Body of pancreas (tissue), 4 donors: Measurements from ENCODE around the gene MYOZ1. TPM values are rescaled to one million over a fixed set of nuclear protein-coding genes. Genes with fewer than 3 reads are reported as not detected.

Source experiments
- ATAC-seq: fragments of 150-250 bp; one replicate; pipeline ENCODE4 v1.9.1; 2016
- DNase-seq, 4 donors: peaks; one replicate each; pipeline ENCODE4 v3.0.0-alpha.2; 2019
- H3K27ac ChIP-seq, 4 donors: fragments of 200-600 bp; sonication (generic); 1 replicate in 3 of 4; 2 replicates in 1 of 4; pipeline versions ENCODE4 v1.5.1 to v1.6.1; 2016 to 2019; ENCODE audit warnings: mild to moderate bottlenecking in 1 of 4, mixed read lengths in 1 of 4, moderate library complexity in 1 of 4
- H3K27me3 ChIP-seq, 2 donors: fragments of 200-600 bp; sonication (generic); one replicate each; pipeline ENCODE4 v1.6.0; 2016; ENCODE audit warnings: mild to moderate bottlenecking in 1 of 2
- H3K36me3 ChIP-seq, 2 donors: fragments of 200-600 bp; sonication (generic); replicated peaks in 1 of 2; 2 replicates each; pipeline ENCODE4 v1.5.1; 2016; ENCODE audit warnings: low read depth in 2 of 2; ENCODE audit not compliant: insufficient read depth in 1 of 2
- H3K4me1 ChIP-seq: fragments of 200-600 bp; sonication (generic); one replicate; pipeline ENCODE4 v1.6.0; 2016
- H3K4me3 ChIP-seq, 2 donors: fragments of 200-600 bp; sonication (generic); 1 replicate in 1 of 2; 2 replicates in 1 of 2; pipeline ENCODE4 v1.5.1; 2016 to 2019
- H3K9me3 ChIP-seq, 3 donors: fragments of 200-600 bp; sonication (generic); 1 replicate in 2 of 3; 2 replicates in 1 of 3; pipeline ENCODE4 v1.5.1; 2016
- POLR2A ChIP-seq, 3 donors: fragments of 450-650 bp; IDR thresholded peaks; one replicate each; pipeline ENCODE4 v1.6.1; 2016; ENCODE audit warnings: antibody characterized with exemption in 3 of 3, mild to moderate bottlenecking in 2 of 3
- whole genome bisulfite sequencing, 2 donors: methylation state at CpG; one replicate each; pipeline ENCODE4 v1.1.5; 2017; 5-methylcytosine and 5-hydroxymethylcytosine counted together
- intact Hi-C: fragments of 100-400 bp; cut with DNase I; formaldehyde crosslinking; loops from one replicate; pipeline ENCODE4 v1.15.1; 2023
- total RNA-seq, 2 donors: library from RNA; depleted of rRNA; stranded (reverse); fragments of >200 nt; gene quantifications; one replicate each; pipeline ENCODE4 v1.1.0, GENCODE V29; 2016
- TF ChIP-seq, protein P1 (sequence below), 7 experiments: fragments of 450-650 bp in 4 of 7; fragments of 200-600 bp in 3 of 7; sonication (generic) in 3 of 7; IDR thresholded peaks; one replicate each; pipeline ENCODE4 v1.5.1; 2016 to 2019; ENCODE audit warnings: antibody characterized with exemption in 7 of 7

Gene MYOZ1
- total RNA-seq, 2 donors from 2014 or later = not detected

DNA sequence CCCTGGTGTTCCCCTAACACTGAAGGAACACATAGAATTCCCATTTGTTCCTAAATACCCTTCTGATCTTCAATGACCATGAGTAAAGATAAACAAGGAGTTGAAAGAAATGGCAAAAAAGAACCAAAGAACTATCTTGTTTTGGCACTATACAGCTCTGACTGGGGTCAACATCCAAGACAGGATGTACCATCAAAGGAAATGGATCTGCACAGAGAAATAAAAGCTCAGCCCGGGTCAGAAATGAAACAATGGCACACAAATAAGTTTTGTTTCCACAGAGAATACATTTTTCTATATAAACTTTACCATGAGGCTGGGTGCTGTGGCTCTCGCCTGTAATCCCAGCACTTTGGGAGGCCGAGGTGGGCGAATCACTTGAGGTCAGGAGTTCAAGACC lies 32.2 kb downstream of the MYOZ1 start:
- 86 to 88% methylated on average over 4 of the region's 4 CpGs for WGBS, 2 donors
- ATAC-seq (no peak), DNase-seq (no peak)
- Histone ChIP-seq H3K4me1 (no peaks in the 10 kb centered on the region), H3K4me3 (no peak overlapping the region), H3K27ac (no peak overlapping the region), H3K9me3 (no peaks in the 10 kb centered on the region), H3K36me3 (no peaks in the 10 kb centered on the region), H3K27me3 (no peaks in the 10 kb centered on the region)
- intact Hi-C loops = no loop called here
- TF ChIP-seq POLR2A (IDR thresholded peaks at IDR 0.05) = no peak
- TF ChIP-seq, protein P1, sequence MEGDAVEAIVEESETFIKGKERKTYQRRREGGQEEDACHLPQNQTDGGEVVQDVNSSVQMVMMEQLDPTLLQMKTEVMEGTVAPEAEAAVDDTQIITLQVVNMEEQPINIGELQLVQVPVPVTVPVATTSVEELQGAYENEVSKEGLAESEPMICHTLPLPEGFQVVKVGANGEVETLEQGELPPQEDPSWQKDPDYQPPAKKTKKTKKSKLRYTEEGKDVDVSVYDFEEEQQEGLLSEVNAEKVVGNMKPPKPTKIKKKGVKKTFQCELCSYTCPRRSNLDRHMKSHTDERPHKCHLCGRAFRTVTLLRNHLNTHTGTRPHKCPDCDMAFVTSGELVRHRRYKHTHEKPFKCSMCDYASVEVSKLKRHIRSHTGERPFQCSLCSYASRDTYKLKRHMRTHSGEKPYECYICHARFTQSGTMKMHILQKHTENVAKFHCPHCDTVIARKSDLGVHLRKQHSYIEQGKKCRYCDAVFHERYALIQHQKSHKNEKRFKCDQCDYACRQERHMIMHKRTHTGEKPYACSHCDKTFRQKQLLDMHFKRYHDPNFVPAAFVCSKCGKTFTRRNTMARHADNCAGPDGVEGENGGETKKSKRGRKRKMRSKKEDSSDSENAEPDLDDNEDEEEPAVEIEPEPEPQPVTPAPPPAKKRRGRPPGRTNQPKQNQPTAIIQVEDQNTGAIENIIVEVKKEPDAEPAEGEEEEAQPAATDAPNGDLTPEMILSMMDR (IDR thresholded peaks at IDR 0.05) = no peak

DNA sequence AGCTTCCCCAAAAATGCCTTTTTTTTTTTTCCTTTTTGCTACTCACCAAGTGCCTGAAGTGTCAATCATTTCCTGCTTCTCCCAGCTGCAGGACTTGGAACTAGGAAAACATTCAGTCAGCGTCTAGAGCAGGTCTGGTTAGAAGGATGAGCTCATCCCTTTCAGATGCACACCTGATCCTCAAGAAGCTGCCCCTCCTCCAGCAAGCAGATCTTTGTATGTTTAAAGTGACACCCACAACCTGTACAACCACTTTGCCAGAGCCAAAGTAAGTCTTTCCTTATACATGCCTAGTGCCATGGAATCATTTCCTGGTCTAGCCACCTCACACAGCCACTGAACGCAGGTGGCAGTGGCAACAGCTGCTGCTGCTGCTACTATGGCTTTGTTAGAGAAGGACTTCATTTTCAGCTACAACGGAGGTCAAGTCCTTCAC lies 39.8 kb downstream of the MYOZ1 start:
- peak; percentile 97 for ATAC-seq
- no peak overlapping the region for H3K4me3 ChIP-seq
- TF ChIP-seq, protein P1 (IDR thresholded peaks at IDR 0.05) = no peak
- peak; percentile 14 to 69 (median 62) for TF ChIP-seq POLR2A (IDR thresholded peaks at IDR 0.05)

DNA sequence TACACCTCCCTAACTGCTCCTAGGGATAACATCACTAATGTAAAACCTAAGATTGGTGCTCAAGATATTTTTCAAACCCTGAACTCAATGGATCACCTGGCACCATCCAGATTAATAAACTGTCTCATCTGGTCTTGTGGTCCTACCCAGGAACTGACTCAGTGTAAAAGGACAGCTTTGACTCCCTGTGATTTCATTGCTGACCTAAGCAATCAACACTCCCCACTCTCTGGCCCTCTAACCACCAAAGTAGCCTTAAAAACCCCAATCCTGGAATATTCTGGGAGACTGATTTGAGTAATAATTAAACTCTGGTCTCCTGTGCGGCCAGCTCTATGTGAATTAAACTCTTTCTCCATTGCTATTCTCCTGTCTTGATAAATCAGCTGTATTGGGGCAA lies 43.9 kb downstream of the MYOZ1 start:
- WGBS, 2 donors = 80 to 100% methylated on average over 1 of the region's 1 CpG
- Histone ChIP-seq H3K36me3 (no peaks in the 10 kb centered on the region), H3K4me3 (no peak overlapping the region), H3K4me1 (peaks cover 21% of the 10 kb centered on the region), H3K9me3 (no peaks in the 10 kb centered on the region), H3K27ac (no peak overlapping the region), H3K27me3 (no peaks in the 10 kb centered on the region)
- TF ChIP-seq, protein P1 (IDR thresholded peaks at IDR 0.05) = no peak
- TF ChIP-seq POLR2A (IDR thresholded peaks at IDR 0.05) = no peak
- ATAC-seq (no peak), DNase-seq (no peak)
- intact Hi-C loops = no loop called here

More for the DNA sequence above, 39.8 kb downstream of the MYOZ1 start:
- Histone ChIP-seq H3K27me3 (no peaks in the 10 kb centered on the region), H3K9me3 (no peaks in the 10 kb centered on the region), H3K4me1 (peaks cover 18% of the 10 kb centered on the region), H3K36me3 (no peaks in the 10 kb centered on the region), H3K27ac (peak overlapping the region; percentile 60 to 87 (median 83))
- peak; percentile 69 to 90 (median 78) for DNase-seq
- 12 to 14% methylated on average over 3 of the region's 3 CpGs for WGBS, 2 donors
- intact Hi-C loops = no loop called here

DNA sequence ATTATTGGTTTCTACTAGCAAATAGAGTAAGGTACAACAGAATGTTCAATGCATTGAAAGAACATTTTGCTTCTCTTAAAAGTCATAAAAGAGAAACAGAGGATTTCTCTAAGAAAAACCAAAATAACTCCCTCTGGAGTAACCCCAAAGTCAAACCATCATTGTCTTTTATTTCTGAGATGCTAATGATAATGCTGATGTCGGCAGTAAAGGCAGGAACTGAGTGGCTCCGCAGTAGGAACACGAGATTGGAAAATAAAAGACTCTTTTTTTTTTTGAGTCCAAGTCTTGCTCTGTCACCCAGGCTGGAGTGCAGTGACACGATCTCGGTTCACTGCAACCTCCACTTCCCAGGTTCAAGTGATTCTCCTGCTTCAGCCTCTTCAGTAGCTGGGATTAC lies 47.5 kb downstream of the MYOZ1 start:
- no peak overlapping the region for H3K27ac ChIP-seq
- TF ChIP-seq POLR2A (IDR thresholded peaks at IDR 0.05) = no peak
- TF ChIP-seq, protein P1 (IDR thresholded peaks at IDR 0.05) = no peak
- H3K9me3 ChIP-seq = no peaks in the 10 kb centered on the region
- no peak for DNase-seq
- peaks cover 38% of the 10 kb centered on the region for H3K4me1 ChIP-seq
- 81 to 89% methylated on average over 5 of the region's 5 CpGs for WGBS, 2 donors
- no peaks in the 10 kb centered on the region for H3K27me3 ChIP-seq
- intact Hi-C loops = no loop called here
- H3K36me3 ChIP-seq = no peaks in the 10 kb centered on the region
- H3K4me3 ChIP-seq = no peak overlapping the region
- no peak for ATAC-seq

DNA sequence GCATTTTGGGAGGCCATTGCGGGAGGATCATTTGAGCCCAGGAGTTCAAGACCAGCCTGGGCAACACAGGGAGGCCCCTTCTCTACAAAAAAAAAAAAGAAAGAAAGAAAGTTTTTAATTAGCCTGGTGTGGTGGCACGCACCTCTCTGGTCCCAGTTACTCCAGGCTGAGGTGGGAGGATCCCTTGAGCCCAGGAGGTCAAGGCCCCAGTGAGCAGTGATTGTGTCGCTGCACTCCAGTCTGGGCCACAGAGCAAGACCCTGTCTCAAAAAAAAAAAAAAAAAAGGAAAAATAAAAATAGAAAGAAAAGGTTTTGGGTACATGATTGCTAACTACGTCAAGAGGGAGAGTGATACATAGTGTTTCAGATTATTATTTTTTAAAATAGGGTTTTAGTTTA lies 48.2 kb downstream of the MYOZ1 start:
- intact Hi-C loops = no loop called here
- H3K36me3 ChIP-seq = no peaks in the 10 kb centered on the region
- TF ChIP-seq, protein P1 (IDR thresholded peaks at IDR 0.05) = no peak
- no peak for TF ChIP-seq POLR2A (IDR thresholded peaks at IDR 0.05)
- H3K9me3 ChIP-seq = no peaks in the 10 kb centered on the region
- DNase-seq (no peak), ATAC-seq (no peak)
- no peak overlapping the region for H3K4me3 ChIP-seq
- H3K4me1 ChIP-seq = peaks cover 45% of the 10 kb centered on the region
- no peak overlapping the region for H3K27ac ChIP-seq
- no peaks in the 10 kb centered on the region for H3K27me3 ChIP-seq
- 95 to 98% methylated on average over 4 of the region's 4 CpGs for WGBS, 2 donors
